Stomach (tissue), 4 donors: ENCODE results near the gene FLAD1.
A peak's percentile ranks its signal among the peaks of the same experiment; 100 is the strongest.

Source experiments
- POLR2A ChIP-seq, 4 donors: fragments of 450-650 bp; IDR thresholded peaks; one replicate each; pipeline ENCODE4 v1.6.1; 2016; ENCODE audit warnings: antibody characterized with exemption in 4 of 4, control low read depth in 2 of 4, mild to moderate bottlenecking in 1 of 4, moderate library complexity in 1 of 4
- POLR2AphosphoS5 ChIP-seq, 3 donors: sonication (generic); formaldehyde crosslinking; IDR thresholded peaks; one replicate each; pipeline ENCODE4 v1.6.1; 2016; ENCODE audit warnings: antibody characterized with exemption in 3 of 3

GRCh38 chr1:154936555-154937084, 46.5 kb upstream of the FLAD1 start, which contains the start of gene PMVK:
- TF ChIP-seq POLR2A (IDR thresholded peaks at IDR 0.05), result peak in 2 of 4 donors; percentile 43 to 45
- peak; percentile 86 to 93 (median 91) for TF ChIP-seq POLR2AphosphoS5 (IDR thresholded peaks at IDR 0.05)
